HG03159 (cell line): ENCODE results near the gene CCL17.

Experiments
- ATAC-seq: cut with Tn5 transposase; IDR thresholded peaks from one replicate; pipeline ENCODE4 v1.9.1; 2021; ENCODE audit warnings: mild to moderate bottlenecking, moderate library complexity; ENCODE audit not compliant: unreplicated experiment

Gene CCL17

GRCh38 chr16:57377080-57377841, 27.3 kb upstream of the CCL17 start:
- ATAC-seq = peak; percentile 69

GRCh38 chr16:57379579-57379978, 25.0 kb upstream of the CCL17 start:
- no peak for ATAC-seq

- no peak for ATAC-seq
These were observed 23.7 kb upstream of the CCL17 start for GRCh38 chr16:57380671-57381462.

GRCh38 chr16:57381791-57382534, 22.6 kb upstream of the CCL17 start:
- no peak for ATAC-seq

- no peak for ATAC-seq
These were observed 21.9 kb upstream of the CCL17 start for GRCh38 chr16:57382535-57383275.

- ATAC-seq = no peak
These were observed 21.0 kb upstream of the CCL17 start for GRCh38 chr16:57383276-57384247.

GRCh38 chr16:57384248-57385070, 20.1 kb upstream of the CCL17 start:
- no peak for ATAC-seq

GRCh38 chr16:57385083-57385482, 19.5 kb upstream of the CCL17 start:
- ATAC-seq = no peak

GRCh38 chr16:57386381-57386951, 18.1 kb upstream of the CCL17 start:
- no peak for ATAC-seq

GRCh38 chr16:57387598-57388354, 16.8 kb upstream of the CCL17 start:
- ATAC-seq = peak; percentile 29

- peak; percentile 42 for ATAC-seq
These were observed 16.0 kb upstream of the CCL17 start for GRCh38 chr16:57388359-57389086.

- no peak for ATAC-seq
These were observed 15.5 kb upstream of the CCL17 start for GRCh38 chr16:57389087-57389468.

GRCh38 chr16:57390636-57391295, 13.8 kb upstream of the CCL17 start:
- no peak for ATAC-seq

GRCh38 chr16:57391300-57391699, 13.3 kb upstream of the CCL17 start:
- no peak for ATAC-seq

GRCh38 chr16:57391708-57392107, 12.9 kb upstream of the CCL17 start:
- ATAC-seq = no peak

GRCh38 chr16:57392694-57393093, 11.9 kb upstream of the CCL17 start:
- no peak for ATAC-seq

GRCh38 chr16:57394444-57394843, 10.1 kb upstream of the CCL17 start:
- ATAC-seq = no peak
